Effector memory CD4-positive, alpha-beta T cell (primary cell): ENCODE results near the gene WDR6.
A peak's percentile ranks its signal among the peaks of the same experiment; 100 is the strongest.

Experiments used
- DNase-seq, 3 donors: peaks; one replicate each; pipeline ENCODE4 v3.0.0-alpha.2; 2020
- H3K27ac ChIP-seq: 2 replicates; pipeline ENCODE4 v1.7.0; 2013; ENCODE audit warnings: mild to moderate bottlenecking, low read length, moderate library complexity; ENCODE audit not compliant: insufficient read depth, poor library complexity, severe bottlenecking
- H3K27me3 ChIP-seq: replicated peaks from 2 replicates; pipeline ENCODE4 v1.7.0; 2013; ENCODE audit warnings: mild to moderate bottlenecking, low read length; ENCODE audit not compliant: insufficient read depth, control insufficient read depth, poor library complexity, severe bottlenecking
- H3K36me3 ChIP-seq: 2 replicates; pipeline ENCODE4 v1.7.0; 2013; ENCODE audit warnings: mild to moderate bottlenecking, low read length, moderate library complexity; ENCODE audit not compliant: control insufficient read depth, insufficient read depth
- H3K4me1 ChIP-seq: 2 replicates; pipeline ENCODE4 v1.7.0; 2013; ENCODE audit warnings: low read length, mild to moderate bottlenecking; ENCODE audit not compliant: control insufficient read depth, insufficient read depth, poor library complexity, severe bottlenecking
- H3K4me3 ChIP-seq: 2 replicates; pipeline ENCODE4 v1.7.0; 2013; ENCODE audit warnings: low read length, low read depth, mild to moderate bottlenecking; ENCODE audit not compliant: insufficient read depth, poor library complexity, severe bottlenecking
- H3K9me3 ChIP-seq: 2 replicates; pipeline ENCODE4 v1.7.0; 2013; ENCODE audit warnings: mild to moderate bottlenecking, low read length, moderate library complexity; ENCODE audit not compliant: control insufficient read depth
- total RNA-seq, 3 donors: gene quantifications; one replicate each; lab custom pipeline; 2026; lab: John Stamatoyannopoulos, UW

Gene WDR6
- 154 to 183 (median 175) reads per million in 3 donors for total RNA-seq

- H3K9me3 ChIP-seq: no peaks in the 10 kb centered on the region
- H3K4me1 ChIP-seq: peaks cover 16% of the 10 kb centered on the region
- peak; percentile 95 to 97 (median 97) for DNase-seq
- no peaks in the 10 kb centered on the region for H3K27me3 ChIP-seq
- peak within 1 kb of the TSS; percentile 89 for H3K27ac ChIP-seq
- peak within 1 kb of the TSS; percentile 74 for H3K4me3 ChIP-seq
- H3K36me3 ChIP-seq: peaks cover 9% of the 10 kb centered on the region
Observed at GRCh38 chr3:49007068-49007770, at the start of gene WDR6. Gene WDR6, plus strand, starts transcription at chr3:49007391. Its CDS starts 41 bp downstream, at chr3:49007432.

GRCh38 chr3:48960841-48961413 is 46.3 kb upstream of the WDR6 start:
- Histone ChIP-seq H3K27me3 (no peaks in the 10 kb centered on the region), H3K36me3 (peaks cover 14% of the 10 kb centered on the region), H3K27ac (no peak overlapping the region)

GRCh38 chr3:48962340-48962739 is 44.9 kb upstream of the WDR6 start:
- DNase-seq: no peak
- Histone ChIP-seq H3K27ac (no peak overlapping the region), H3K9me3 (no peaks in the 10 kb centered on the region), H3K36me3 (peaks cover 27% of the 10 kb centered on the region), H3K4me1 (no peaks in the 10 kb centered on the region), H3K27me3 (no peaks in the 10 kb centered on the region), H3K4me3 (no peak overlapping the region)

More at GRCh38 chr3:48960841-48961413, 46.3 kb upstream of the WDR6 start:
- H3K4me1 ChIP-seq: no peaks in the 10 kb centered on the region
- no peak overlapping the region for H3K4me3 ChIP-seq
- no peak for DNase-seq
- no peaks in the 10 kb centered on the region for H3K9me3 ChIP-seq

- no peak for DNase-seq
- peaks cover 32% of the 10 kb centered on the region for H3K36me3 ChIP-seq
- H3K27ac ChIP-seq: no peak overlapping the region
- H3K9me3 ChIP-seq: no peaks in the 10 kb centered on the region
- no peaks in the 10 kb centered on the region for H3K4me1 ChIP-seq
- H3K4me3 ChIP-seq: no peak overlapping the region
- no peaks in the 10 kb centered on the region for H3K27me3 ChIP-seq
Observed at GRCh38 chr3:48962939-48963338, 44.3 kb upstream of the WDR6 start.

- DNase-seq: no peak
- Histone ChIP-seq H3K9me3 (no peaks in the 10 kb centered on the region), H3K4me1 (no peaks in the 10 kb centered on the region), H3K27me3 (no peaks in the 10 kb centered on the region), H3K27ac (no peak overlapping the region), H3K36me3 (peaks cover 36% of the 10 kb centered on the region), H3K4me3 (no peak overlapping the region)
Observed at GRCh38 chr3:48963591-48963990, 43.6 kb upstream of the WDR6 start.

GRCh38 chr3:48966367-48966766 is 40.8 kb upstream of the WDR6 start:
- DNase-seq: no peak
- Histone ChIP-seq H3K36me3 (peaks cover 59% of the 10 kb centered on the region), H3K27ac (no peak overlapping the region), H3K9me3 (no peaks in the 10 kb centered on the region), H3K4me1 (no peaks in the 10 kb centered on the region), H3K27me3 (no peaks in the 10 kb centered on the region), H3K4me3 (no peak overlapping the region)

GRCh38 chr3:48966876-48967361 is 40.3 kb upstream of the WDR6 start:
- Histone ChIP-seq H3K9me3 (no peaks in the 10 kb centered on the region), H3K27ac (no peak overlapping the region), H3K36me3 (peaks cover 63% of the 10 kb centered on the region), H3K4me1 (no peaks in the 10 kb centered on the region), H3K4me3 (no peak overlapping the region), H3K27me3 (no peaks in the 10 kb centered on the region)
- DNase-seq: no peak

GRCh38 chr3:48970586-48970985 is 36.6 kb upstream of the WDR6 start:
- Histone ChIP-seq H3K4me3 (no peak overlapping the region), H3K36me3 (peaks cover 79% of the 10 kb centered on the region)
- no peak for DNase-seq

GRCh38 chr3:48974076-48974864 is 32.9 kb upstream of the WDR6 start:
- Histone ChIP-seq H3K4me1 (no peaks in the 10 kb centered on the region), H3K9me3 (no peaks in the 10 kb centered on the region), H3K36me3 (peaks cover 76% of the 10 kb centered on the region), H3K27ac (no peak overlapping the region), H3K4me3 (no peak overlapping the region), H3K27me3 (no peaks in the 10 kb centered on the region)
- no peak for DNase-seq

More at GRCh38 chr3:48970586-48970985, 36.6 kb upstream of the WDR6 start:
- Histone ChIP-seq H3K27ac (no peak overlapping the region), H3K9me3 (no peaks in the 10 kb centered on the region), H3K4me1 (no peaks in the 10 kb centered on the region), H3K27me3 (no peaks in the 10 kb centered on the region)
